Hematopoietic multipotent progenitor cell (in vitro differentiated cells): Measurements from ENCODE around the gene NGRN. TPM values are rescaled to one million over a fixed set of nuclear protein-coding genes. Genes with fewer than 3 reads are reported as not detected.
"Not testable (repeated sequence)": the region's sequence is repeated elsewhere in the genome, so short reads cannot be mapped to it uniquely, and the experiment has no call there.

Experiments
- DNase-seq, 3 donors: peaks; one replicate each; pipeline ENCODE4 v3.0.0-alpha.2; 2011 to 2015; ENCODE audit warnings: low read depth in 2 of 3, low spot score in 2 of 3
- total RNA-seq: library from RNA; depleted of rRNA; stranded (reverse); fragments of >200 nt; gene quantifications from one replicate; pipeline ENCODE4 v1.2.3, GENCODE V29; 2012

Gene NGRN
- total RNA-seq, 1 donor = 31.0 TPM

DNA sequence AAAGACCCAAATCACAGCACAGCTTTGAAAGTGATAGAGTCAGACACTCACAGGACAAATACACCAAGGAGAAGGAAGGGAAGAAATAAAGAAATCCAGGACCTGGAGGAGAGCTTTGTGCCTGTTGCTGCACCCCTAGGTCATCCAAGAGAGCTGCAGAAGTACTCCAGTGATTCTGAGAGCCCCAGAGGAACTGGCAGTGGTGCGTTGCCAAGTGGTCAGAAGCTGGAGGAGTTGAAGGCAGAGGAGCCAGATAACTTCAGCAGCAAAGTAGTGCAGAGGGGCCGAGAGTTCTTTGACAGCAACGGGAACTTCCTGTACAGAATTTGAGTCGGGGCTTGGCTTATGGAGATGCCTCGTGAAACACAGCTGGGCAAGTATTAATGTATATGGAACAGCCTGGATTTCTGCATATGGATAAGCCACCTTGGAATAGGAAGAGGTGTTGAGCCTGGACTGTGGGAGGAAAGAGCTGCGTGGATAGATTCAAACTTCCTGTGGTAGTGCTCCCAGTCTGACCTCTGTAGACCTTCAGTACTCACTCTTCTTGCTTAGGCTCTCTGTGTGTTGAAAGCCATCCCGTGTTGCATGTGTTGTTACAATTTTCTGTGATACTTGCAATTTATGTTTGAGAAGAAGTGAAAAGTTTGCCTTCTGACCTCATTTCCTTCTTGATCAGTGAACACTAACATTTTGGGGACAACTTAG, 6.1 kb downstream of the NGRN start:
- DNase-seq = no peak

DNA sequence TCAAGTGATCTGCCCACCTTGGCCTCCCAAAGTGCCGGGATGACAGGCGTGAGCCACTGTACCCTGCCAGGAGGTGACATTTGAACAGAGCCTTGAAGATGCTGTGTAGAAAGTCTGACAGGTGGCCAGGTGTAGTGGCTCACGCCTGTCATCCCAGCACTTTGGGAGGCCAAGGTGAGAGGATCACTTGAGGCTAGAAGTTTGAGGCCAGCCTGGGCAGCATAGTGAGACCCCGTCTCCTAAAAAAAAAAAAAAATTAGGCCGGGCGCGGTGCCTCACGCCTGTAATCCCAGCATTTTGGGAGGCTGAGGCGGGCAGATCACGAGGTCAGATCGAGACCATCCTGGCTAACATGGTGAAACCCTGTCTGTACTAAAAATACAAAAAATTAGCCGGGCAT, 13.0 kb downstream of the NGRN start:
- DNase-seq = not testable (repeated sequence)

DNA sequence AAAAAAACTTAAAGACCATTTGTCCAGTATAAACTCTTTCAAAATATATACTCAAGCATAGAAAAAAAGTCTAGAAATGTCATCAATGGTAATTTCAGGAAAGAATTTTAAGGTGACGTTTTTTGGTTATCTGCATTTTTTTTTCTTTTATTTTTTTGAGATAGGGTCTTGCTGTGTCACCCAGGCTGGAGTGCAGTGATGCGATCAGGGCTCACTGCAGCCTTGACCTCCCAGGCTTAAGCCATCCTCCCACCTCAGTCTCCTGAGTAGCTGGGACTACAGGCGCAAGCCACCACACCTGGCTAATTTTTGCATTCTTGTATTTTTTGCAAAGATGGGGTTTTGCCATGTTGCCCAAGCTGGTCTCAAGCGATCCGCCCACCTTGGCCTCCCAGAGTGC, 15.3 kb downstream of the NGRN start:
- not testable (repeated sequence) for DNase-seq

DNA sequence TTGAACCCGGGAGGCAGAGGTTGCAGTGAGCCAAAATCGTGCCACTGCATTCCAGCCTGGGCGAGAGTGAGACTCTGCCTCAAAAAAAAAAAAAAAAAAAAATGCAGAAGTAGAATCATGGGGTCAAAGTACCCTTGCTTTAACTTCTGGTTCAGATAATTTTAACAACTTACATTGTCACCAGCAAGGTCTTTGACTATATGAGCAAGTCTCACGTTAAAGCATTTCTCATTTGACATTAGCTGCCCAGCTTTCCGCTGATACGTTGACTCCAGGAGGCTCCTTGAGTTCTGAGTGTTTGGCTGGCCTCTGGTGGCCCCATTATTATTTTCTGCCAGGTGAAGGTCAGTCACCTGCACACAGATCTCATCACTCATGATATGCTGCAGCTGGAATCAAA, 16.2 kb downstream of the NGRN start:
- DNase-seq = not testable (repeated sequence)

DNA sequence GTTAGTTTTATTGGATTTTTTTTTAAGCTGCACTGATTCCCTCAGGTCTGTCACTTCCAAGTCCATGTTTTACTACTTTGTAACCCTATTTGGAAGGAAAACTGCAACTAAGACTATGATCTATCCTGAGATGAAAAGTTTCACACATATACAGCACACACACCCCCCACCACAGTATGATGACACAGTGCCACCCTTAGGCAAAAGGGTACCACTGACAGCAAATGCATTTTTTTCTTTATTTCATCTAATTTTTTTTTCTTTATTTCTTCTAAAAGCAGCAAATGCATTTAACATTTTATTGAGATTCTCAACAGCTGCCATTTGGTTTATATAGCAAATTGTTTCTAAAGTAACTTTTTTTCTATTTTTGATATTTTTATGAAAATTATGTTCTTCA, 21.2 kb downstream of the NGRN start:
- DNase-seq = peak in 2 of 3 donors; percentile 58 to 77

DNA sequence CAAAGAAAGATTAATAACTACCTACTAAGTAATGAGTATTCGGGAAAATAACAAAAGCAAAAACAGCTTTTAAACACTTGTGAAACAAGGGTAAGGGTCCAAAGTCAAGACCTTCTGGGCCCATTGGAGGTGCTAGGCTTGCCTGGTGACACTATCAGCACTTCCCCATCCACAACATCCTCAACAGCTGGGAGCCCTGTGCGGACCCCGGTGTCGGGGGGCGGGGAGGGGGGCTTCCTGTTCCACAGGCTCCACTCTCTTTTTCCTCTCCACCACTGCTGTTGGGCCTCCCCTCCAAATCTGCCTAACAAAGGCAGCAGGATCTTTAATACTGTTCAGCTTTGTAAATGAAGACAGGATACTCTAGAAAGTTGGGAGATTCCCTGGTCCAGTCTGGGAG, 21.6 kb downstream of the NGRN start:
- DNase-seq = peak in 1 of 3 donors; percentile 68

DNA sequence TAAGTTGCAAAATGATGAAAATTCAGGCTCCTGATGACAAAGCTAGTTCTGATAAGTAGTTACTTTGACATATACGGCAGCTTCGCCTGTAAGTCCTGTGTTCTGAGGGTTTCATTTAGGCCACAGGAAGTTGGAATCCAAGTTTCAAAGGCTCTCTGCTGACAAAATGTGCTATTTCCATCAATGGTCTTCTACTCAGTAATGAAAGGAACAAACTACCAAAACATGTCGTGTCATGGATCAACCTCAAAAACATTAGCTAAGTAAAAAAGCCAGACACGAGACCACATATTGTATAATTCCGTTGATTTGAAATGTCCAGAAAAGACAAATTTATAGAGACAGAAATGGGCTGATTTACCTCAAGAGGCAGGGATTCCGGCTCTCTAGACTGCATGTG, 22.5 kb downstream of the NGRN start:
- peak in 1 of 3 donors; percentile 21 for DNase-seq

DNA sequence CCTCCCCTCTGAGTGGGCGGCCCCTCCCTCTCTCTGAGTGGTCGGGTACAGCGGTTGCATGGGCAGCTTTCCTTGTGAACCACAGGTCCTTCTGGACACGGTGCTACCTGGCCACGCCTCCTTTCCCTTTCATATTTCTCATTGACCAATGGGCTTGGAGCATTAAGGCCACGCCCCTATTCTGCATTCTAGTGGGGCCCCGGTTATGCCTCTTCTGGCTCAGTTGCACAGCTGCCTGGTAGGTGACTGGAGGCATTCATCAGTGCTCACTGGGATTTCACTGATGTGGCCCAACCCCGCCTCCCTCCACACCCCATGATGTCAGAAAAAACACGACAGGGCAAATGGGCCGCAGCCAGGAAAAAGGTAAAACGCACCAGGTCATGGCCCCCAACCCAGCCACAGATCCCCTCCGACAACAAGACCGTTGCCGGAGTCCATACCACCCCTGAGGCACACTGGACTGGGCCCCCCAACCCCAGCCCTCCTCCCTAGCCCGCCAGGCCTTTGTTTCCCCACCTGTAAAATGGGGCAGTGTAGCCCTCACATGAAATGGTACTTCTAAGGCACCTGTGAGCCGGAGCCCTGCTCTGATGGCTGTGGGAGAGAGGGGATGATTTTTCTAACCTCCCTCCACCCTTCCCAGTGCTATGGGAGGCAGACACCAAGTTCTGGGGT, 26.3 kb downstream of the NGRN start:
- DNase-seq = peak in 1 of 3 donors; percentile 25

DNA sequence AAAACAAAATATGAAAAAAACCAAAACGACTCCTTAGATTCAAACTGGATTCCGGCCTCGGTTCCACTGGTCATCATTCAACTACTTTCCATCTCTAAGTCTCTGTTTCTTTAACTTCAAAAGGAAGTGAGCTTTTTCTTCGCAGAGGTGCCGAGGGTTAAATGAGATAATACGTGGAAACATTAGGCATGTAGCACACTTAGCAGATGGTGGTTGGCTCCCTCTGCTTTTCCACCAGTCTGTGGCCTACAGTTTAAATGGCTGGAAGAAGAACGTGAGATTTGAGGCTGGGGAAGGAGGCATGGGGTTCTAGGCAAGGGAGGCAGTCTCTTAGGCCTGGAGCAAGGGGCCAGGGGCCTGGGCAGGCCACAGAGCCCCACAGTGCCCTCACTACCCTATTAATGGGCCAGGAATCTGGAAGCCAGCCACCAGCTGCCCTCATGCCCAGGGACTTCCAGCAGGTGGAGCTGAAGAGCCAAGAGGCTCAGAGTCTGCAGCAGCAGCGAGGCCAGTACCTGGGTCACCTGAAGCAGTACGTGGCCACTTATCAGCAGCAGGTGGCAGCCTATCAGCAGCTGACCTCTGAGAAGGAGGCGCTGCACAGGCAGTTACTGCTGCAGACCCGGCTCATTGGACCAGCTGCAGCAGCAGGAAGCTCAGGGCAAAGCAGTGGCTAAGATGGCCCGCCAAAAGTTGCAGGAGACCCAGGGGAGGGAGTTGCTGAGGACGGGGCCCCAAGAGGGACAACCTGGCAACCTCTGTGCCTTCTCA, 27.8 kb downstream of the NGRN start:
- DNase-seq = peak; percentile 43 to 72 (median 65)

DNA sequence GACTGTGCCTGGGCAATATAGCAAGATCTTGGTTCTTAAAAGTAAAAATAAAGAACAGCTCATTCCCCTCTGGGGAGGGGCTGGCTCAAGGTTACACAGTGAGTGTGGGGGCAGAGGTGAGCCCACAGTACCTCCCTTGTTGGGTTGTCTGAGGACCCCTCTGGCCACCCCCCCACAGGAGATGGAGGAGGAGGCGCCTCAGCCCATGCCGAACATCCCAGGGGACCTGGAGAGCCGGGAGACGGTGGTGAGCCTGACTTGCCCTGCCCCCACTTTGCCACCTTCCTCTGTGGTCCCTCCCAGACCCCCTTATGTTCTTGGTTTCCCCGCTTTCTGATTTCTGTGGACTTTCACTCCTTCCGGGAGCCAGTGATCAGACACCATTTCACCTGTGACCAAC, 28.7 kb downstream of the NGRN start:
- DNase-seq = no peak

DNA sequence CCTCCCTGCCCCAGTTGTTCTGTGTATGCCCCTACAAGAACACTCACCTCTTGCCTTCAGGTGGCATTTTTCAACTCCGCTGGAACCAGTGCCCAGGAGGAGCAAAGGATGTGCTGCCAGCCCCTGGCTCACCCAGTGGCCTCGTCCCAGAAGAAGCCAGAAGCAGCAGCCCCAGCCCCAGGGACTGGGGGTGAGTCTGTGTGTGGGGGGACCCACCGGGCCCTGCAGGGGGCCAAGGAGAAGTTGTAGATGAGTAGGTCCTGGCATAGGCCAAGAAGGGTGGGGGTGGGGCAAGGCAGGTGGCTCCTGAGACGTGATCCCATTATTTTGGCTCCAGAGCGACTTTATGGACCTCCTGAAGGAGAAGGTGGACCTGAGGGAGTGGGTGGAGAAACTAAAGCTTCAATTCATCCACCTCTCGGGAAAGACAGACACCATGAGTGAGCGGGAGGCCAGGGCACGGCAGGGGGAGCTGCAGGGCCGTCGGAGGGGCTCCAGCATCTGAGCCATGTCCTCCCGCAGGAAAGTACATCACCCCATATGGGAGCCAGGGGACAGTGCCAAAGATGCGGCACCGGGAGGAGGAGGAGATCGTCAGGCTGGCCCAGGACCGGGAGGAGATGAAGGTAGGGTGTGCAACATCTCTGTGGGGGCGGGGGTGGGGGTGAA, 29.3 kb downstream of the NGRN start:
- DNase-seq = no peak

DNA sequence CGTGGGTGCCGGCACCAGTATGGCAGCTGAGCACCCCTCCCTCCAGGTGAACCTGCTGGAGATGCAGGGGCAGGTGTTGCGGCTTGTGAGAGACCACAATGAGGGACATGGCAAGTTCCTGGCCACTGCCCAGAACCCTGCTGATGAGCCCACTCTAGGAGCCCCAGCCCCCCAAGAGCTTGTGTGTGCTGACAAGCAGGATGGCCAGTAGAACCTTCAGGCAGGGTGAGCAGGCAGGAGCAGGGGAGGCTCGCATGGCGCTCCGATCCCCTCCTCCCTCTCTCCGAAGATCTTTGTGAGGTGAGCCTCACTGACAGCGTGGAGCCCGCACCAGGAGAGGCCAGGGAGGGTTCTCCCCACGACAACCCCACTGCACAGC, 29.8 kb downstream of the NGRN start:
- no peak for DNase-seq

DNA sequence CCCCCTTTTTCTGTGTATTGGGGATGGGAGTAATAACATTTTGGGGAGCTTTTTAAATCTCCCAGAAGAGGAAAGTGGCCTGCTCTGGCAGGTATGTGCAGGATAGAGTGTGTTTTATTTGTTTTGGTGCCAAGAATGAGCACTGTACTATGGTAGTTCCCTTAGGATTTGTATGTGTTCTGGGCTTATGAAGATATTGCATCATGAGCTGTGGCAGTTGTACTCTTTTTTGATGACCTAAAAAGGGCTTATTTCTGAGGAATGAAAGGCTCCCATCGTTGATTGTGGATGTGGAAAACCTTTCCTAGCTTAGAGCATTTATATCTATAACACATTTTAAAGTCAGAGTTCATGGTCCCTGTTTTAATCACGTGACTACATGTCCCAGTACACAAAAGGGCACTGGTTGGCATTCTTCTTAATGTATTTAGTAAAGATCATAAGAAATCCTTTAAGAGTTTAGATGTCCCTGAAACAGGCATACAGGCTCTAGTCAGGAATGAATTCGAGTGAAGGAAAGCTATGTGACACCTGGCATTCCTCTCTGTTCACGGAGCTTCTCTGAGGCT, 30.9 kb downstream of the NGRN start:
- not testable (repeated sequence) for DNase-seq

DNA sequence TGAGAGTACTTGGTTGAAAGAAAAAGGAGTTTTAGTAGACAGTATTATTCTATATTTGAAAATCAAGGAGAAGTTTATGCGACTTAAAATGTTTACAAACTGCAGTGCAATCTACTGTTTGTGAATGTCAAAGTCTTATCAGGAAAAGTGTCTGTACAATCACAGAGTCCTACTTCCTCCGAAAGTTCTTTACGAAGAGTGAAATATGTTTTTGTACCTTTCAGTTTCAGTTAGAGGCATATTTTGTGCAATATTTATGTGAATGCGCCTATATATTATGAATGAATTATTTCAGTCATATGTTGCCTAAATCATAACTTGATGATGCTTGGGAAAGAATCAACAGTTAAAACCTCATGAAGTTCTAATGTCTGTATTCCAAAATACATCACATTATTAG, 31.5 kb downstream of the NGRN start:
- no peak for DNase-seq

DNA sequence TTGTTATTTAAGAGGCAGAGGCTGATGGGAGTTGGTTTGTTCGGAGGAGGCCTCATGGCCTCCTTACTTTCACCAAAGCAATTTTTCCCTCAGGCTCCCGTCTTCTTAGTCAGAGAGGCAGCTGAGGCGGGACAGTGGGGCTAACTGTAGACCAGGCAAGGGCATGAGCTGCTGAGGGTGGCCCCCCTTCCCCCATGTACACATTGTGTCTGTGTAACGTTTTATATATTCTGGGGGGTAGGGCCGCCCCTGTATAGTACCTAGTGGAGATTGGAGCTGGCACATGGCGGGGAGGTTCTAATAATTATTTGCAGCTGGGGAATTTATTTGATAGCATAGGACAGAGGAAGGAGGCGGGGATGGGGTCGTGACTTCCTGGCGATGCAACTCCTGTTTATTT, 35.1 kb downstream of the NGRN start:
- DNase-seq = no peak

DNA sequence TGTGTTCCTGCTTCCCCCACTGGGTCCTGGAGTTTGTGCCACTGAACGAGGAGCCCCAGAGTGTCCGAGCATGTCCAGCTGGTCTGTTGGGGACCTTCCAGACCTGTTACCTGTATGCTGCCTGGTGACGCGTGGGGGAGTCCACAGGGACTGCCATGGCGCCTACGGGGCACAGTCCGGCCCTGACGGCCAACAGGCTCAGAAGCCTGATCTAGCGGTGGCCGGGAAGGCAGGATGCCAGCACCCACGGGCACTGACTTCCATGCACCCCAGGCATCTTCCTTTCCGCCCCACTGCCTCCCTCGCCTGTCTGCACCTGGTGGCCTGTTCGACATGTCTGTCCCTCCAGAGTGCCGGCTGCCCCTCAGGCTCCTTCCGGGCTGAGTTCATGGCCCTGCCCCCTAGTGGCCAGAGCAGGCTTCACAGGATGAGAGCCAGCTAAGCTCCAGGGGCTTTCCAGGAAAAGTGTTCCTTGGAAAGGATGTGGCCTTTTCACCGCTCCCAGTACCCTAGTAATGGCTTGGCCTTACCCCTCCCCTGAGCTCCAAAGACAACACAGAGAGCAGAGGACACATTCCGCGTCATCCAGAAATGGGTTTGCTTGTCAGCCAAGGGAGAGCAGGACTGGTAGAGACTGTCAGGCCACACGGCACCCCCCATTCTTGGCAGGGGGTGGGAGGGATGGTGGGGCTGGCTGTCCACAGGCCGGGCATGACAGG, 35.7 kb downstream of the NGRN start:
- DNase-seq = peak; percentile 32 to 57 (median 47)

DNA sequence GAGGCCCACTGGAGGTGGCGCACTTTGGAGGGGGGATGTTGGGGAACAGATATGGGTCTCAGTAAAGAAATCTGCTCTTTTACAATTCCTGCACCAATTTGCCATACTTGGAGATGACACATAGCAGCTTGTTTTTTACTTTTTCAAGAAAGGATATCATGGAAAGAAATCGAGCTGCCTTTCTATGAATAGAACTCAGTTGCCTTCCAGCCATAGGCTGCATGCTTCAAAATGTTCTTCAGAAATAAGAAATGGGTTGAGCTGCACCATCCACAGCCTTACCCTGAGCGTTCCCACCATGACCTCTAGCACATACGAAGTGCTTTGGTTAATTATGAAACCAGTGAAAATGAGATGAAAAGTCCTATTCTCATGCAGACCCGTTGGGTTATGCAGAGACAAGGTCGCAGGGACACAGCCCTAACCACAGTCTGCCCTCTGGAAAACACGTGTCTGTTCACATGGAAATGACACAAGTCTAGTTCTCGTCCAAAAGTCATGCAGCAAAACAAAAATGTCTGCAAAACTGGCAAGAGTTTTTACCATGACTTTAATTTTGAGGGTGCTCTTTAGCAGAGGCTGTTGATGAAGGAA, 36.3 kb downstream of the NGRN start:
- DNase-seq = no peak

DNA sequence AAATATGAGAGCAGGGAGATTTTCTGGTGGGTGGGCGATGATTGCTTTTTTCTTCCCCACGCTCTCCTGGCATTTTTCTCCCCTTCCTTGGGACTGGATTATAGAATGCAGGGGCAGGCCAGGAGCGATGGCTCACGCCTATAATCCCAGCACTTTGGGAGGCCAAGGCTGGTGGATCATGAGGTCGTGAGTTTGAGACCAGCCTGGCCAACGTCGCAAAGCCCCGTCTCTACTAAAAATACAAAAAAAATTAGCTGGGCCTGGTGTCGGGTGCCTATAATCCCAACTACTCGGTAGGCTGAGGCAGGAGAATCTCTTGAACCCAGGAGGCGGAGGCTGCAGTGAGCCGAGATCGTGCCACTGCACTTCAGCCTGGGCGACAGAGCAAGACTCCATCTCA, 39.9 kb downstream of the NGRN start:
- DNase-seq = not testable (repeated sequence)

DNA sequence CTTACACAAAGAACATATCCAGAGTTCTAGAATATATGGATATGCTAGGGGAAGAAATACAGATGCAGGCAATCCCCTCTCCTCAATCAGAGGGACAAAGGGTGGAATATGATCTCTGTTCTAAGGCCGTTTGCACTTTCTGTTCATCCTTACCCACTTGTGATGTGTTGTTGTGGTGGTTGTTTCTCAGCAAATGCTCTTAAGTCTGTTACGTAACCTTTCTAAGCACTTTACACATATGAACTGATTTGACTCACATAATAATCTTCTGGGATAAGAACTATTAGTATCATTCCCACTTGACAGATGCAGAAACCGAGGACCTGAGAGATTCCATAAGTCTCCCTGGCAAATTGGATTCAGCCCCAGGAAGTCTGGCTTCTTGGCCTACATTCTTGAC, 40.5 kb downstream of the NGRN start:
- no peak for DNase-seq

DNA sequence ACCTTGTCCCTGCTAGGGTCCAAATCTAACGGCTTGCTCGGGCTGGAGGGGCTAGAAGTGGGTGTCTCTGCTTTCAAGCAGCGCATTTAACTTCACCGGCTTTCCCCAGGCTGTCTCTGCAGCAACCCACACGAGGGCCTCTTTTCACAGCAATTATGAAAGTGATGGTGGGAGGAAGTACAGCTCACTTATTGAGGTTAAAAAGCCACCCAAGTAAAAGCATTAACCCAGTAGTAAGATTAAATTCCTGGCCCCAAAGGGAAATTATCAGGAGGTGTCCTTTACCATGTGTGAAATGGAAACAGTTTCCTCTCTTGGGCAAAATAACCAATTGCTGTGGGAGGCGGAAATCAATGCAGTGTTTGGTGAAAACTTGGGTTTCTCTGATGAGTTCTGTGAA, 41.1 kb downstream of the NGRN start:
- peak in 1 of 3 donors; percentile 42 for DNase-seq
